Gastrocnemius medialis (tissue), 4 donors: ENCODE data around the gene CORO2B. TPM values are rescaled to one million over a fixed set of nuclear protein-coding genes. Genes with fewer than 3 reads are reported as not detected.
A peak's percentile ranks its signal among the peaks of the same experiment; 100 is the strongest.

Source experiments
- ATAC-seq, 2 donors: fragments of 150-250 bp; one replicate each; pipeline ENCODE4 v1.9.1; 2016
- DNase-seq, 2 donors: peaks; one replicate each; pipeline ENCODE4 v3.0.0-alpha.2; 2019
- H3K27ac ChIP-seq, 4 donors: fragments of 200-600 bp; sonication (generic); 1 replicate in 1 of 4; 2 replicates in 3 of 4; pipeline ENCODE4 v1.5.1; 2016 to 2018; ENCODE audit warnings: mild to moderate bottlenecking in 2 of 4, moderate library complexity in 1 of 4
- H3K27me3 ChIP-seq, 3 donors: fragments of 200-600 bp; sonication (generic) in 2 of 3; 1 replicate in 1 of 3; 2 replicates in 2 of 3; pipeline versions ENCODE4 v1.5.1 to v1.6.0; 2016 to 2019; ENCODE audit warnings: mild to moderate bottlenecking in 1 of 3, moderate library complexity in 1 of 3
- H3K36me3 ChIP-seq, 2 donors: fragments of 200-600 bp; sonication (generic) in 1 of 2; one replicate each; pipeline ENCODE4 v1.5.1; 2017 to 2018
- H3K4me1 ChIP-seq, 2 donors: fragments of 200-600 bp; sonication (generic) in 1 of 2; one replicate each; pipeline ENCODE4 v1.5.1; 2016 to 2017; ENCODE audit warnings: mild to moderate bottlenecking in 2 of 2
- H3K4me3 ChIP-seq, 4 donors: fragments of 200-600 bp; sonication (generic) in 3 of 4; 1 replicate in 1 of 4; 2 replicates in 3 of 4; pipeline ENCODE4 v1.5.1; 2016 to 2019; ENCODE audit warnings: mild to moderate bottlenecking in 2 of 4
- H3K9me3 ChIP-seq, 3 donors: fragments of 200-600 bp; sonication (generic) in 2 of 3; 1 replicate in 1 of 3; 2 replicates in 2 of 3; pipeline ENCODE4 v1.5.1; 2016 to 2019
- POLR2A ChIP-seq, 2 donors: fragments of 450-650 bp; IDR thresholded peaks; one replicate each; pipeline ENCODE4 v1.6.1; 2017; ENCODE audit warnings: antibody characterized with exemption in 2 of 2, mild to moderate bottlenecking in 2 of 2, moderate library complexity in 2 of 2
- in situ Hi-C, 4 donors: fragments of 200-750 bp; cut with MboI; loops; one replicate each; pipeline versions ENCODE4 v1.15.0 to v1.8.0; 2017; ENCODE audit warnings: low sequenced_read_pairs in 4 of 4
- intact Hi-C: fragments of 100-400 bp; cut with DNase I; formaldehyde crosslinking; loops from one replicate; pipeline ENCODE4 v1.15.1; 2023; ENCODE audit warnings: low total_unique reads
- total RNA-seq, 4 donors: library from RNA; depleted of rRNA; stranded (reverse); fragments of >200 nt; gene quantifications; one replicate each; pipeline versions ENCODE4 v1.1.0 to v1.2.3, GENCODE V29; 2016
- TF ChIP-seq, protein P1 (sequence below), 5 experiments: fragments of 450-650 bp in 3 of 5; fragments of 200-600 bp in 2 of 5; sonication (generic) in 2 of 5; IDR thresholded peaks in 4 of 5; conservative IDR thresholded peaks in 1 of 5; 1 replicate in 4 of 5; 2 replicates in 1 of 5; pipeline ENCODE4 v1.5.1; 2016 to 2019; ENCODE audit warnings: antibody characterized with exemption in 5 of 5, mild to moderate bottlenecking in 3 of 5, moderate library complexity in 3 of 5

Gene CORO2B
- total RNA-seq, 4 donors from 2014 or later, result 1.5 to 2.2 (median 1.8) TPM

DNA sequence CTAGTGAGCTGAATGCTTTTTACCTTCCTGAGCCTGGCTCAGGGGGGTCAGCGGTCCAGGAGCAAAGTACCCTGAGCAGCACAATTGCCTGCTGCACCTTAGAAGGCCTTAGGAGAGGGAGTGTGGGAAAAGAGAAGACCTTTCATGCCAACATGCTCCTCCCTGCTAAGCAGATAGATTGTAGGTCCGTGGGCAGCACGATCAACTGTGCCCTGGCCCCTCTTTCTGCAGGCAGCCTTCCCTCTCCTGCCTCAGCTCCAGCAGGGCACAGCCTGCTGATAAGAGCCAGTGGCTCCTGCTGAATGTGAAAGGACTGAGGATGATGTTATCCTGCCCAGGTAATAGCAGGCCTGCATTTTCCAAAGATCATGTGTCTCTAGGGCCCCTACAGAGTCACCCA, 4.1 kb downstream of the CORO2B start:
- Histone ChIP-seq H3K27ac (no peak overlapping the region), H3K27me3 (peaks cover 3 to 17% (median 8%) of the 10 kb centered on the region in 3 donors), H3K4me1 (peaks cover 0 to 4% of the 10 kb centered on the region in 2 donors), H3K9me3 (no peaks in the 10 kb centered on the region), H3K4me3 (no peak overlapping the region), H3K36me3 (no peaks in the 10 kb centered on the region)
- in situ Hi-C loops, result loop anchor here in 1 of 4 donors (10.0 kb wide), 1 partner anchor 52 kb away; no protein-coding TSS in a partner anchor
- DNase-seq, result no peak
- no peak for ATAC-seq
- TF ChIP-seq POLR2A (IDR thresholded peaks at IDR 0.05), result no peak
- TF ChIP-seq, protein P1, sequence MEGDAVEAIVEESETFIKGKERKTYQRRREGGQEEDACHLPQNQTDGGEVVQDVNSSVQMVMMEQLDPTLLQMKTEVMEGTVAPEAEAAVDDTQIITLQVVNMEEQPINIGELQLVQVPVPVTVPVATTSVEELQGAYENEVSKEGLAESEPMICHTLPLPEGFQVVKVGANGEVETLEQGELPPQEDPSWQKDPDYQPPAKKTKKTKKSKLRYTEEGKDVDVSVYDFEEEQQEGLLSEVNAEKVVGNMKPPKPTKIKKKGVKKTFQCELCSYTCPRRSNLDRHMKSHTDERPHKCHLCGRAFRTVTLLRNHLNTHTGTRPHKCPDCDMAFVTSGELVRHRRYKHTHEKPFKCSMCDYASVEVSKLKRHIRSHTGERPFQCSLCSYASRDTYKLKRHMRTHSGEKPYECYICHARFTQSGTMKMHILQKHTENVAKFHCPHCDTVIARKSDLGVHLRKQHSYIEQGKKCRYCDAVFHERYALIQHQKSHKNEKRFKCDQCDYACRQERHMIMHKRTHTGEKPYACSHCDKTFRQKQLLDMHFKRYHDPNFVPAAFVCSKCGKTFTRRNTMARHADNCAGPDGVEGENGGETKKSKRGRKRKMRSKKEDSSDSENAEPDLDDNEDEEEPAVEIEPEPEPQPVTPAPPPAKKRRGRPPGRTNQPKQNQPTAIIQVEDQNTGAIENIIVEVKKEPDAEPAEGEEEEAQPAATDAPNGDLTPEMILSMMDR (IDR thresholded peaks at IDR 0.05 in 4 of 5, conservative IDR thresholded peaks at IDR 0.05 in 1 of 5), result no peak
- intact Hi-C loops, result no loop called here

DNA sequence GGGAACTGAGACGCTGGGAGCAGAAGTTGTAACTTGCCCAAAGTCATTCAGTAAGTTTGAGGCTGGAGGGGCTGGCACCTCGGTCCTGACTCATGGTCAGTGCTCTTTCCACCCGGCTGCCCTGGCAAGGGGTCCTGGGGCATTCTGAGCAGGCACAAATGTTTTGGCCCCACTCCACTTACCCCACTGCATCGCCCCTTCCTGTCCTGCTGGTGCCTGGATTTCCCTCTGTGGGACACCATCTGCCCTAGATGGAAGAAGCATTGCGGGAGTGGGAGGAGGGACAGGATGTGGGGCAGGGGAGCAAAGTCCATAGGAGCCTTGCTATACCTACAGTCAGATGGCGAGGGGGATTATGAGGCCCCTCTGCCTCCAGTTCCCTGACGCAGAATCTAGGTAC, 4.5 kb downstream of the CORO2B start:
- TF ChIP-seq POLR2A (IDR thresholded peaks at IDR 0.05), result no peak
- TF ChIP-seq, protein P1 (IDR thresholded peaks at IDR 0.05 in 4 of 5, conservative IDR thresholded peaks at IDR 0.05 in 1 of 5), result no peak
- H3K27ac ChIP-seq, result no peak overlapping the region

DNA sequence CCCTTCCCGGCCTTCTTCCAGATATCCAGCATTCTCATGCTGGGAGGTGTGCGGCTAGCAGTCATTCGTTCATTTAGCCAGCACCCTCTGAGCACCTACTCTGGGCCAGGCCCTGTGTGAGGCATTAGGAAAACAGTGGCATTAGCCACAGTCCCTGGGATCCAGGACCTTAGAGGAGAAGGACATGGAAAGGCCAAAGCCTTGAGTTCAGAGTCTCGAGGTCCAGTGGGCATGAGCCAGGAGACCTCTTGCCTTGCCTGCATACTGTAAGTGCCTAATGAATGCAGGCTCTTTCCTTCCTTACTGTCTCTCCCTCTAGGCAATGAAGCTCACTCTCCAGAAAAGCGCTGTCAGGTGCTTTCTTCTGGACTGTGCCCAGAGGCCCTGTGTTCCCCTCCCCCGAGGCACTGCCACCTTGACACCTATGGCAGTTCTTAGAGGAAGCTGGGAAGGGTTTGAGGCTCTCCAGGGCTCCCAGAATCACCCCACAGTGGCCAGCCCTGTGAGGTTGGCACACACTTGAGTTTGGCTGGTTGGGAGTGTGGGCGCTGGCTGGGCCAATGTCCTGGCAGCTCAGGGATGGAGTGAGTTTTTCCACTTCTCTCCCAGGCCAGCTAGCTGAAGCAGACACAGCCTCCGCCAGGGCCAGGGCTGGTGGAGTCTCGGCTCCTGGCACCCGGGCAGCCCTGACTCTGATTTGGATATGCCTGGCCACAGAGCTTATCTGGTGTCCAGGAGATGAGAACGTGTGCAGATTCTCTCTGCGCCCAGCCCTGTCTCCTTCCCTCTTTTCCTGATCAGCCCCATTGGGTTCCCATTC, 5.4 kb downstream of the CORO2B start:
- in situ Hi-C loops (loop anchor here in 1 of 4 donors (10.0 kb wide), 1 partner anchor 51 kb away; no protein-coding TSS in a partner anchor), intact Hi-C loops (no loop called here)
- H3K9me3 ChIP-seq, result no peaks in the 10 kb centered on the region
- no peak for ATAC-seq
- H3K27ac ChIP-seq, result peak overlapping the region in 1 of 4 donors; percentile 44
- H3K4me1 ChIP-seq, result peaks cover 0 to 4% of the 10 kb centered on the region in 2 donors
- peaks cover 0 to 12% (median 0%) of the 10 kb centered on the region in 3 donors for H3K27me3 ChIP-seq
- no peaks in the 10 kb centered on the region for H3K36me3 ChIP-seq
- TF ChIP-seq, protein P1 (IDR thresholded peaks at IDR 0.05 in 4 of 5, conservative IDR thresholded peaks at IDR 0.05 in 1 of 5), result no peak
- TF ChIP-seq POLR2A (IDR thresholded peaks at IDR 0.05), result no peak
- DNase-seq, result no peak
- H3K4me3 ChIP-seq, result no peak overlapping the region

More for the DNA sequence above, 4.5 kb downstream of the CORO2B start:
- Histone ChIP-seq H3K9me3 (no peaks in the 10 kb centered on the region), H3K4me1 (peaks cover 0 to 4% of the 10 kb centered on the region in 2 donors), H3K4me3 (no peak overlapping the region), H3K36me3 (no peaks in the 10 kb centered on the region), H3K27me3 (peaks cover 0 to 13% (median 3%) of the 10 kb centered on the region in 3 donors)
- in situ Hi-C loops, result loop anchor here in 1 of 4 donors (10.0 kb wide), 1 partner anchor 51 kb away; no protein-coding TSS in a partner anchor
- ATAC-seq, result no peak
- DNase-seq, result no peak
- intact Hi-C loops, result no loop called here

DNA sequence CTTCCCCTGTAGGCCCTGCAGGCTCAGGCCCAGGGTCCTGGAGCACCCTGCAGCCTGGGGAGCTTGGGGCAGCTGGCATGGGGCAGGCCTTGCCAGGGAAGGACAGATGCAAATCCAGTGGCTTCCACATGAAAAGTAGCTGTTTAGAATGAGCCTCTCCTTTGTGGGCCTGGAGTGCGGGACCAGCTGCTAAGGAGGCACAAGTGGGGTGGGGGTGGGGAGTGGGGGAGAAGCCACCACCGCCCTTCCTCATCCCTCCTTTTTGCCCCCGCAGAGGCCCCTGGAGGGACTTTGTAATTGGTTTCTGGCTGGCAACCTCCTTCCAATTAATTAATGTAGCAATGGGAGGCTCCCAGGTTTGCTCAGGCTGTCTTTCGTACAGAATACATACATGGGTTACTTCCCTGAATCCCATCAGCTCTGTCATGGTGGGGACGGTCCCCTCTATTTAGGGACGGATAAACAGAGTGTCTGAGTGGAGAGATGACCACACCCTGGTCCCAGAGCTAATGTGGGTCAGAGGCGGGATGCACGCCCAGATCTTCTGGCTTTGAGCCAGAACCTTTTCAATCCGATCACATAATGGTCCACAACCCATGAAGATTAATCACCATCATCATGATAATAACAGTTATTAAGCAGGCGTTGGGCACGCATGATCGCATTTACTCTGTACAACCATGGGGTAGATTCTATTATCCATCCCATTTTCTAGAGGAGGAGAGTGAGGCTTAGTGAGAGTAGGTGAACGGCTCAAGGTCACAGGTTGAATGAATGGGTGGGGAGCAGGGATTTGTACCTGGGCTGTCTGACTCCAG, 6.2 kb downstream of the CORO2B start:
- Histone ChIP-seq H3K27me3 (peaks cover 0 to 6% (median 0%) of the 10 kb centered on the region in 3 donors), H3K27ac (peak overlapping the region in 1 of 4 donors; percentile 44), H3K4me3 (no peak overlapping the region), H3K36me3 (no peaks in the 10 kb centered on the region), H3K9me3 (no peaks in the 10 kb centered on the region), H3K4me1 (no peaks in the 10 kb centered on the region)
- ATAC-seq (no peak), DNase-seq (no peak)
- TF ChIP-seq, protein P1 (IDR thresholded peaks at IDR 0.05 in 4 of 5, conservative IDR thresholded peaks at IDR 0.05 in 1 of 5), result no peak
- TF ChIP-seq POLR2A (IDR thresholded peaks at IDR 0.05), result no peak
- intact Hi-C loops, result no loop called here
- in situ Hi-C loops, result loop anchor here in 1 of 4 donors (10.0 kb wide), 1 partner anchor 50 kb away; no protein-coding TSS in a partner anchor
